Endothelial cell of hepatic sinusoid (primary cell): ENCODE data around the gene TLCD3A.

Experiments
- in situ Hi-C: cut with HindIII; loops from 2 replicates; pipeline ENCODE4 v1.10.0; 2017; ENCODE audit warnings: low sequenced_read_pairs

Gene TLCD3A

GRCh38 chr17:705011-705410 lies 27.4 kb upstream of the TLCD3A start:
- in situ Hi-C loops, result no loop called here

GRCh38 chr17:705863-706262 lies 26.5 kb upstream of the TLCD3A start:
- in situ Hi-C loops, result no loop called here

- in situ Hi-C loops, result no loop called here
Observed at GRCh38 chr17:708132-708531, 24.3 kb upstream of the TLCD3A start.

- in situ Hi-C loops, result no loop called here
Observed at GRCh38 chr17:718075-718474, 14.3 kb upstream of the TLCD3A start.

GRCh38 chr17:720706-721539 lies 11.5 kb upstream of the TLCD3A start:
- in situ Hi-C loops, result no loop called here

- in situ Hi-C loops, result no loop called here
Observed at GRCh38 chr17:721540-721937, 10.9 kb upstream of the TLCD3A start.

GRCh38 chr17:725084-725483 lies 7.3 kb upstream of the TLCD3A start:
- in situ Hi-C loops, result no loop called here

GRCh38 chr17:725746-726145 lies 6.7 kb upstream of the TLCD3A start:
- in situ Hi-C loops, result no loop called here

GRCh38 chr17:726271-726919 lies 6.0 kb upstream of the TLCD3A start:
- in situ Hi-C loops, result no loop called here

- in situ Hi-C loops, result no loop called here
Observed at GRCh38 chr17:728911-729310, 3.5 kb upstream of the TLCD3A start.

GRCh38 chr17:731644-732066 lies 741 bp upstream of the TLCD3A start:
- in situ Hi-C loops, result no loop called here

- in situ Hi-C loops, result no loop called here
Observed at GRCh38 chr17:732902-733720, 715 bp downstream of the TLCD3A start.

- in situ Hi-C loops, result no loop called here
Observed at GRCh38 chr17:733743-734142, 1.3 kb downstream of the TLCD3A start.

GRCh38 chr17:737561-738113 lies 5.2 kb downstream of the TLCD3A start:
- in situ Hi-C loops, result no loop called here

- in situ Hi-C loops, result no loop called here
Observed at GRCh38 chr17:740240-741017, 8.0 kb downstream of the TLCD3A start.

GRCh38 chr17:742147-742793 lies 9.9 kb downstream of the TLCD3A start:
- in situ Hi-C loops, result no loop called here

GRCh38 chr17:743139-743538 lies 10.7 kb downstream of the TLCD3A start:
- in situ Hi-C loops, result no loop called here

- in situ Hi-C loops, result no loop called here
Observed at GRCh38 chr17:744937-745336, 12.5 kb downstream of the TLCD3A start.

- in situ Hi-C loops, result no loop called here
Observed at GRCh38 chr17:745406-745805, 13.0 kb downstream of the TLCD3A start.

GRCh38 chr17:746181-746580 lies 13.8 kb downstream of the TLCD3A start:
- in situ Hi-C loops, result no loop called here
